ENCODE results near the gene PTGS2. TPM values are rescaled to one million over a fixed set of nuclear protein-coding genes. Genes with fewer than 3 reads are reported as not detected.

The PTGS2 gene
- polyA plus RNA-seq (2012; ENCODE audit: insufficient read length, low read depth), result 1.4 TPM

- no peak for TF ChIP-seq SIN3A (IDR thresholded peaks at IDR 0.05; ENCODE audit: borderline replicate concordance, insufficient read depth, low read length)
- TF ChIP-seq FOXP2 (optimal IDR thresholded peaks at IDR 0.05; ENCODE audit: borderline replicate concordance, extremely low read depth, extremely low read length, insufficient read depth), result peak; percentile 27
These were observed at the start of gene PTGS2 for GRCh38 chr1:186680245-186681061. Gene PTGS2, minus strand, starts transcription at chr1:186680423. Its CDS starts 133 bp downstream, at chr1:186680290.

- no peak for TF ChIP-seq REST (IDR thresholded peaks at IDR 0.05; ENCODE audit: insufficient read depth in 1 of 2, low read depth in 2 of 2, low read length in 2 of 2)
- no peak for TF ChIP-seq POLR2AphosphoS5 (IDR thresholded peaks at IDR 0.05; ENCODE audit: low read depth, low read length)
- no peak for TF ChIP-seq FOXP2 (optimal IDR thresholded peaks at IDR 0.05; ENCODE audit: borderline replicate concordance, extremely low read depth, extremely low read length, insufficient read depth)
- TF ChIP-seq SIN3A (IDR thresholded peaks at IDR 0.05; ENCODE audit: borderline replicate concordance, insufficient read depth, low read length), result no peak
- no peak for TF ChIP-seq TAF1 (IDR thresholded peaks at IDR 0.05; ENCODE audit: borderline replicate concordance, insufficient read depth, low read length)
These were observed 42.6 kb upstream of the PTGS2 start for GRCh38 chr1:186722711-186723309.

- TF ChIP-seq FOXP2 (optimal IDR thresholded peaks at IDR 0.05; ENCODE audit: borderline replicate concordance, extremely low read depth, extremely low read length, insufficient read depth) (no peak), TAF1 (IDR thresholded peaks at IDR 0.05; ENCODE audit: borderline replicate concordance, insufficient read depth, low read length) (no peak), SIN3A (IDR thresholded peaks at IDR 0.05; ENCODE audit: borderline replicate concordance, insufficient read depth, low read length) (no peak), REST (IDR thresholded peaks at IDR 0.05; ENCODE audit: insufficient read depth in 1 of 2, low read depth in 2 of 2, low read length in 2 of 2) (no peak), POLR2AphosphoS5 (IDR thresholded peaks at IDR 0.05; ENCODE audit: low read depth, low read length) (no peak)
These were observed 37.1 kb upstream of the PTGS2 start for GRCh38 chr1:186717286-186717685.

- TF ChIP-seq TAF1 (IDR thresholded peaks at IDR 0.05; ENCODE audit: borderline replicate concordance, insufficient read depth, low read length), result no peak
- TF ChIP-seq FOXP2 (optimal IDR thresholded peaks at IDR 0.05; ENCODE audit: borderline replicate concordance, extremely low read depth, extremely low read length, insufficient read depth), result no peak
- TF ChIP-seq POLR2AphosphoS5 (IDR thresholded peaks at IDR 0.05; ENCODE audit: low read depth, low read length), result no peak
- TF ChIP-seq REST (IDR thresholded peaks at IDR 0.05; ENCODE audit: insufficient read depth in 1 of 2, low read depth in 2 of 2, low read length in 2 of 2), result no peak
- TF ChIP-seq SIN3A (IDR thresholded peaks at IDR 0.05; ENCODE audit: borderline replicate concordance, insufficient read depth, low read length), result no peak
These were observed 35.9 kb upstream of the PTGS2 start for GRCh38 chr1:186715887-186716809.

- TF ChIP-seq POLR2AphosphoS5 (IDR thresholded peaks at IDR 0.05; ENCODE audit: low read depth, low read length) (no peak), TAF1 (IDR thresholded peaks at IDR 0.05; ENCODE audit: borderline replicate concordance, insufficient read depth, low read length) (no peak), SIN3A (IDR thresholded peaks at IDR 0.05; ENCODE audit: borderline replicate concordance, insufficient read depth, low read length) (no peak), FOXP2 (optimal IDR thresholded peaks at IDR 0.05; ENCODE audit: borderline replicate concordance, extremely low read depth, extremely low read length, insufficient read depth) (no peak), REST (IDR thresholded peaks at IDR 0.05; ENCODE audit: insufficient read depth in 1 of 2, low read depth in 2 of 2, low read length in 2 of 2) (no peak)
These were observed 30.5 kb upstream of the PTGS2 start for GRCh38 chr1:186710696-186711095.
